D341Med (cell line): ENCODE results near the gene MRAP.
"Not testable (repeated sequence)": the region's sequence is repeated elsewhere in the genome, so short reads cannot be mapped to it uniquely, and the experiment has no call there.

Source experiments
- DNase-seq: peaks from one replicate; pipeline ENCODE4 v3.0.0; 2012; ENCODE audit warnings: low spot score

Gene MRAP

GRCh38 chr21:32300117-32300681 is 1.5 kb downstream of the MRAP start:
- no peak for DNase-seq

GRCh38 chr21:32301596-32301995 is 2.9 kb downstream of the MRAP start:
- no peak for DNase-seq

- DNase-seq, result no peak
Measured at GRCh38 chr21:32302560-32302959, 3.9 kb downstream of the MRAP start.

- no peak for DNase-seq
Measured at GRCh38 chr21:32303385-32303784, 4.7 kb downstream of the MRAP start.

GRCh38 chr21:32304998-32305397 is 6.3 kb downstream of the MRAP start:
- DNase-seq, result no peak

GRCh38 chr21:32306021-32306780 is 7.5 kb downstream of the MRAP start:
- DNase-seq, result no peak

- DNase-seq, result no peak
Measured at GRCh38 chr21:32307706-32308105, 9.1 kb downstream of the MRAP start.

- DNase-seq, result no peak
Measured at GRCh38 chr21:32308696-32309095, 10.0 kb downstream of the MRAP start.

- no peak for DNase-seq
Measured at GRCh38 chr21:32309906-32310460, 11.3 kb downstream of the MRAP start.

- not testable (repeated sequence) for DNase-seq
Measured at GRCh38 chr21:32310976-32311375, 12.3 kb downstream of the MRAP start.

GRCh38 chr21:32311621-32312020 is 13.0 kb downstream of the MRAP start:
- DNase-seq, result no peak

GRCh38 chr21:32312326-32312725 is 13.7 kb downstream of the MRAP start:
- DNase-seq, result no peak

GRCh38 chr21:32312976-32313375 is 14.3 kb downstream of the MRAP start:
- DNase-seq, result no peak

GRCh38 chr21:32314806-32315205 is 16.2 kb downstream of the MRAP start:
- no peak for DNase-seq

GRCh38 chr21:32315511-32316281 is 17.0 kb downstream of the MRAP start:
- no peak for DNase-seq

- no peak for DNase-seq
Measured at GRCh38 chr21:32316361-32317215, 17.9 kb downstream of the MRAP start.

- no peak for DNase-seq
Measured at GRCh38 chr21:32317726-32318125, 19.1 kb downstream of the MRAP start.

GRCh38 chr21:32319012-32319411 is 20.4 kb downstream of the MRAP start:
- DNase-seq, result no peak

- no peak for DNase-seq
Measured at GRCh38 chr21:32320059-32320458, 21.4 kb downstream of the MRAP start.

GRCh38 chr21:32320726-32321125 is 22.1 kb downstream of the MRAP start:
- DNase-seq, result no peak

GRCh38 chr21:32321480-32321879 is 22.8 kb downstream of the MRAP start:
- DNase-seq, result no peak

GRCh38 chr21:32322103-32322502 is 23.4 kb downstream of the MRAP start:
- DNase-seq, result no peak
